Keratinocyte (primary cell): ENCODE data around the gene RAB11FIP2.

Source experiments
- EZH2 ChIP-seq: IDR thresholded peaks from one replicate; pipeline ENCODE4 v1.6.1; 2012; ENCODE audit warnings: inconsistent platforms, mild to moderate bottlenecking, low read length, moderate library complexity
- TF ChIP-seq, protein P1 (sequence below), 3 experiments: IDR thresholded peaks in 1 of 3; conservative IDR thresholded peaks in 1 of 3; optimal IDR thresholded peaks in 1 of 3; 2 replicates in 2 of 3; 3 replicates in 1 of 3; pipeline versions ENCODE3 to v1.5.1; 2011; ENCODE audit warnings: low read length in 3 of 3, mild to moderate bottlenecking in 3 of 3, moderate library complexity in 2 of 3, control low read depth in 1 of 3, inconsistent platforms in 1 of 3; ENCODE audit not compliant: insufficient read depth in 2 of 3; ENCODE audit errors: extremely low read depth in 1 of 3

DNA sequence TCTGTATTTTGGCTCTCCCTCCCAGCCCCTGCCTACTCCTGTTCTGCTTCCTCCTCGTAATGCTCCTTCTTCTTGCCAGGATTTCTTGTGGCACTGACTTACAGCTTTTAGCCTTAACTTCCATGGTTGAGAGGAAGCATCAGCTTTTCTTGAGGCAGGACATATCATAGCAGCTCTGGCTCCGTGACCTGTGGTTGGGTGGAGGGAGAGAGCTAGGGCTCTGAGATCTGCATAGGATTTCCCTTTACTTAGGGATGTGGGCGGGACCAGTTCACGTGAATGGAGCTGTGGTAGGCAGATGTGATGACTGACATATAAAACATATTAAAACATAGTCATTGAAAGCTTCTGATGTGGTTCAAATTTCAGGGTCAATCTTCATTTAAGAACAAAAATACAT lies 10.6 kb upstream of the RAB11FIP2 start:
- TF ChIP-seq, protein P1, sequence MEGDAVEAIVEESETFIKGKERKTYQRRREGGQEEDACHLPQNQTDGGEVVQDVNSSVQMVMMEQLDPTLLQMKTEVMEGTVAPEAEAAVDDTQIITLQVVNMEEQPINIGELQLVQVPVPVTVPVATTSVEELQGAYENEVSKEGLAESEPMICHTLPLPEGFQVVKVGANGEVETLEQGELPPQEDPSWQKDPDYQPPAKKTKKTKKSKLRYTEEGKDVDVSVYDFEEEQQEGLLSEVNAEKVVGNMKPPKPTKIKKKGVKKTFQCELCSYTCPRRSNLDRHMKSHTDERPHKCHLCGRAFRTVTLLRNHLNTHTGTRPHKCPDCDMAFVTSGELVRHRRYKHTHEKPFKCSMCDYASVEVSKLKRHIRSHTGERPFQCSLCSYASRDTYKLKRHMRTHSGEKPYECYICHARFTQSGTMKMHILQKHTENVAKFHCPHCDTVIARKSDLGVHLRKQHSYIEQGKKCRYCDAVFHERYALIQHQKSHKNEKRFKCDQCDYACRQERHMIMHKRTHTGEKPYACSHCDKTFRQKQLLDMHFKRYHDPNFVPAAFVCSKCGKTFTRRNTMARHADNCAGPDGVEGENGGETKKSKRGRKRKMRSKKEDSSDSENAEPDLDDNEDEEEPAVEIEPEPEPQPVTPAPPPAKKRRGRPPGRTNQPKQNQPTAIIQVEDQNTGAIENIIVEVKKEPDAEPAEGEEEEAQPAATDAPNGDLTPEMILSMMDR (optimal IDR thresholded peaks at IDR 0.05 in 1 of 3, IDR thresholded peaks at IDR 0.05 in 1 of 3, conservative IDR thresholded peaks at IDR 0.05 in 1 of 3; ENCODE audit: extremely low read depth in 1 of 3, insufficient read depth in 2 of 3, low read length in 3 of 3) = no peak
- TF ChIP-seq EZH2 = no peak
